Measurements from ENCODE around the gene FAM120AOS.
"Not testable (repeated sequence)": the region's sequence is repeated elsewhere in the genome, so short reads cannot be mapped to it uniquely, and the experiment has no call there.

The FAM120AOS gene

GRCh38 chr9:93466416-93467061 lies 13.2 kb upstream of the FAM120AOS start:
- no peak for DNase-seq

GRCh38 chr9:93465855-93466254 lies 12.5 kb upstream of the FAM120AOS start:
- no peak for DNase-seq

GRCh38 chr9:93464876-93465275 lies 11.5 kb upstream of the FAM120AOS start:
- no peak for DNase-seq

DNA sequence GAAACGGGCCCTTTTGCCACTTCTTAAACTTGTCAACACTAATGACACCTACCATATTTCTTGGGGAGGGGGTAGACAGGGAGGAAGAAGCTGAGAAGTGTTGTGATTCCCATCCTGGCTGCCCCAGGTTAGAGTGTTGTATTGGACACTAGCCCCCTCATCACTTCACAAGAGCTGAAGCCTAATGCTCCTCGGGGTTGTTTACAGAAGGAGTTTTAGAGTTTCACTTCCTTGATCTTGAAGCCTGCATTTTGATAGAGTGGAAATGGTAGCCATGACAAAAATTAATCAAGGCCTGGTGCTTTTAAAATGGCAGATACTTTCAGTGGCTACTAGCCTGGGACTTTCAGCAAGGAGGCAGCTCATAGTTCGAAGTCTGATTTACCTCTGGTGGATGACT lies 11.0 kb upstream of the FAM120AOS start:
- DNase-seq, result no peak

DNA sequence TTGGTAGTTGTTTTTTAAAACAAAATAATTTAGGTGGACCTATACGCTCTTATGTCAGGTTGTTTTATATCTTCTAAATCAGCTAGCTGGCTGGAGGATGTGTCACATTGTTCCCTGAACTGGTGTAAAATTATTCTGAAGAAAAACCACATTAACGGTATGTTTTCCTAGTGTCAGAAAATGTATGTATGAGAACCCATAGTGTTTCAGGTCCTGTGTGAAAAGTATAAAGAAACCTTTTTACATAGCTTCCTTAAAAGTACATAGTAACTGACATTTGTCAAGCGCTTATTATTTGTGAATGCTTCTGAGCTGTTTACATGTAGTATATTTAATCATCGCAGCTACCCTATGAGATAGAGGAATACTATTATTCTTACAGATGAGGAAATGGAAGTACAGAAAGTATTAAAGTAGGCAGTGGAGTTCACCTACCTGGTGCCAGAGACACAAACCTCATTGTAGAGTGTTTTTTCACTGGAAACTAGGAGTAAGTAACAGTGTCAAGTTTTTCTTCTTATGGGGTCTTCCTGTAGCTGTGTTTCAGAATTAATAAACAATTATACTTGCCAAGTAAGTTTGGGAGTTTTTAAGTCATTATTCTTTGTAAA lies 10.4 kb upstream of the FAM120AOS start:
- DNase-seq, result no peak

DNA sequence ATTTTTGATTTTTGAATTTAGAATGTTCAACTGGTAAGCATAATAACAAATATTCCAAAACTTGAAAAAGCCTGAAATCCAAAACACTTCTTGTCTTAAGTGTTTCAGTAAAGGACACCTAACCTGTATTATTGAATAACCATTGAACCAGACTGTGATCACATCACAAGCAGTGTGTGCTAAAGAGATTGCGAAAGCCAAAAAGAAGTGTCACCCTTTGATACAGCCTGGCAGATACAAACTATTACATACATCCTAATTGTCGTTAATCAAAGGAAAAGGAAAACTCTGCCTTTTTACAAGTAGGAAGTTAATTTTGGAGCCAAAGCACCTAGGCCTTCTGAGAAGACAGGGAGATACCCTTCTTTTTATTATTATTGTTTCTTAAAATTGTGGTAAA lies 8.4 kb upstream of the FAM120AOS start:
- DNase-seq, result no peak

DNA sequence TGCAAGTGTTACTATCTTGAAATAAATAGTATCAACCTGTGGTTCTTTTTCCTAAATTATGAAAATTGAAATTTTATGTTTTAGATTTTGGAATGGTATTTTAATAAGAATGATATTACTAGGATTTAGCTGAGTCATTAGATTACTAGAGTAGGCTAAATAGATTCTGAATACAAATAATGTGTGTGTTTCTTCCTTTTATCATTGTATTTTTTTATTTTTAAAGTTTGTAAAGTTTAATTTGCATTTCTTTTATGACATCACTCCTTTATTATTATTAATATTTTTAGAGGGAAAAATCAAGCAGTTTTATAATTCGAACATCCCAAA lies 8.0 kb upstream of the FAM120AOS start:
- no peak for DNase-seq

GRCh38 chr9:93460689-93461413 lies 7.5 kb upstream of the FAM120AOS start:
- no peak for DNase-seq

DNA sequence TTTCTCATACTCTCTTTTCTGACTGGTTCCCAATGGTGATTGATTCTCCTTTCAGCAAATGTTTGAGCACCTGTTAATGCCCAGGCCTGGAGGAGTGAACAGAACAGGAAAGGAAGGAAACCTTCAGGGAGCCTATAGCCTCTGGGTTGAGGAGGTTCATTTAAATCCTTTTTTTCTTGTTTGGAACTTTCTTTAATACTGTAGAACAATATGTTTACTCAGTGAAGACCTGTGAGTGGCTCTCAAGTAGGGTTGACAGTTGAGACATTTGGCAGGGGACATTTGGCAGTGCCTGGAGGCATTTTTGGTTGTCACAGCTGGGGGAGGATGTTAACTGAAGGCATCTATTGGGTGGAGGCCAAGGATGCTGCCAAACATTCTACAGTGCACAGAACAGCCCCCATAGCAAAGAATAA lies 6.1 kb upstream of the FAM120AOS start:
- DNase-seq, result no peak

DNA sequence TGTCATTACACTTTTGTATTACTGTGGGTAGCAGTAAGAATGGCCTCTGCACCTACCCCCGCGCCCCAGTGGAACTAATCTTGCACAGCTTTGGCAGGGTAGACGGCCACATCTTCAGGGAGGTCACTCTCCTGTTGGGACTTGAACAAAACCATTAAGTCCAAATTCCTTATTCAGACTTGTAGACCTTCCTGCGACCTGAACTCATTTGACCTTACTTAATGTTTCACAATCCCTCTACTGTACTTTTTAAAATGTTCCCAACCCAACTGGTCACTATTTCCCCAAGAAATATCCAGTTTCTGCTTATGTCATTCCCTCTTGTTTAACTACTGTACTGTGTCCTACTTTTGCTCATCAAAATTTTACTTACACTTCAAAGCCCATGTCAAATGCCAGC lies 5.3 kb upstream of the FAM120AOS start:
- DNase-seq, result no peak

- DNase-seq, result no peak
These were observed 3.6 kb upstream of the FAM120AOS start for GRCh38 chr9:93457006-93457405.

DNA sequence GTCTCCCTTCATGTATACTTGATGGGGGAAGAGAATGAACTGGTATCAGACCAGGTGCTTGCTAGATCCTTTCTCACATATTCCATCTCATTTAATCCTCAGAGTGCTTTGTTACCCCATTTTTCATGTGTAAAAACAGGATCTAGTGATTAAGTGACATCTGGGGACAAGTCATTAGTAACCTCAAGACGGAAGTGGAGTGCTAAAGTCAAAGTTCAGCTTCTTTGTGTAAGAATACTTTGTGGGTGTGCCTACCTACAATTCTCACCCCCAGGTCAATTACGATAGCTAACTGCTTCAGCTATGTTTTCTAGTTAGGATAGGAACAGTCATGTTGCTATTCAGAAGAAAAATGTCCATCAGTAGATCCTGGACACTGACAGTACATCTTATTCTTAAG lies 3.1 kb upstream of the FAM120AOS start:
- DNase-seq, result no peak

DNA sequence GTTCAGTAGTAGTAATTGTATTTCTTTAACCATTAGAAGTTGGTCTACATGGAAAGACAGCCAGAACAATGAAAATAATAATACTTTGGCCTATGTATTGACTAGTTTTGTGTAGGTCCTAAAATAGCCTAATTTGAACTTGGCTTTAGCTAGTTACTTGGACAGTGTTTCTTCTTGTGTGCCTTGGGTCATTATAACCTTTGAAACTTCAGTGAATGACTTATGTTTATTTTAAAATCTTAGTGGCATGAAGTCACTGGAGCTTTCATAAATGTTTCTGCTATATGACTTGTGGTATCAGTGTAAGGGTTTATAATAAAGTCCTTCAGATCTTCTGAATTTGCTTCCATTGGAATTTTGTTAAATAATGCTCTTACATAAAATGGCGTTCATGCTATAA lies 2.6 kb upstream of the FAM120AOS start:
- DNase-seq, result no peak

DNA sequence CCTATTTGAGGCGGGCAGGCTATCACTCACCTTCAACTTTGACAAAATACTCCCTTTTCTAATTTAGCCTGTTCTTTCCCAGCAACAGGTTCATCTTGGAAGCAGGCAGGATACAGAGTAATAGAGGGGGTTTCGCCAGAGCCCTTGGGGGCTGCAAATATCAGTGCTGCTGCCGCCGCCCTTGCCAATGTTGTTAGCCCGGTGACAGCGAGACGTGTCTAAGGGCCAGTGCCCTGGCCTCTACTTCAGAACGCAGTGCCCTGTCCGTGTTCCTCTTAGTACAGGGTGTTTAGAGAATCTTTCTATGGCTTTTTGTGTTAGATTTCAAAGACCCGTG lies 703 bp downstream of the FAM120AOS start:
- no peak for DNase-seq

DNA sequence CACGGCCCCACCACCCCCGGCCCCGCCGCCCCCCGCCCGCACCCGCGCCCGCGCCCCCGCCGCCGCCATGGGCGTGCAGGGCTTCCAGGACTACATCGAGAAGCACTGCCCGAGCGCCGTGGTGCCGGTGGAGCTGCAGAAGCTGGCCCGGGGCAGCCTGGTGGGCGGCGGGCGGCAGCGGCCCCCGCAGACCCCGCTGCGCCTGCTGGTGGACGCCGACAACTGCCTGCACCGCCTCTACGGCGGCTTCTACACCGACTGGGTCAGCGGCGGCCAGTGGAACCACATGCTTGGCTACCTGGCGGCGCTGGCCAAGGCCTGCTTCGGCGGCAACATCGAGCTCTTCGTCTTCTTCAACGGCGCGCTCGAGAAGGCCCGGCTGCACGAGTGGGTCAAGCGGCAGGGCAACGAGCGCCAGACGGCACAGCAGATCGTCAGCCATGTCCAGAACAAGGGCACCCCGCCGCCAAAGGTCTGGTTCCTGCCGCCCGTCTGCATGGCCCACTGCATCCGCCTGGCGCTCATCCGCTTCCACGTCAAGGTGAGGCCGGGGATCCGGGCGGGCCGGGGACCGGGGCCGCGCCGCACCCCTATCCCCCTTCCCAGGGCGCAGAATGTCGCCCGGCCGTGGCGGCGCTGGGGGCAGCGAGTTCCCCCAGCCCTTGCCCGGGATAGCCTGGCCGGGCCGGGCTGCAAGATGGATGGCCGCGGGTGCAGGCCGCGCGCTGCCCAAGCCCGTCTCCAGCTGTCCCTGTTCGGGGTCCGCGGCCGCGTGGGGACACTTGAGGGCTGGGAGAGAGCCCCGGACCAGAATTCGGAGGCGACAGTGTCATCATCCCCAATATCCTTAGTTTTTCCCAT lies 1.3 kb downstream of the FAM120AOS start:
- DNase-seq, result no peak

DNA sequence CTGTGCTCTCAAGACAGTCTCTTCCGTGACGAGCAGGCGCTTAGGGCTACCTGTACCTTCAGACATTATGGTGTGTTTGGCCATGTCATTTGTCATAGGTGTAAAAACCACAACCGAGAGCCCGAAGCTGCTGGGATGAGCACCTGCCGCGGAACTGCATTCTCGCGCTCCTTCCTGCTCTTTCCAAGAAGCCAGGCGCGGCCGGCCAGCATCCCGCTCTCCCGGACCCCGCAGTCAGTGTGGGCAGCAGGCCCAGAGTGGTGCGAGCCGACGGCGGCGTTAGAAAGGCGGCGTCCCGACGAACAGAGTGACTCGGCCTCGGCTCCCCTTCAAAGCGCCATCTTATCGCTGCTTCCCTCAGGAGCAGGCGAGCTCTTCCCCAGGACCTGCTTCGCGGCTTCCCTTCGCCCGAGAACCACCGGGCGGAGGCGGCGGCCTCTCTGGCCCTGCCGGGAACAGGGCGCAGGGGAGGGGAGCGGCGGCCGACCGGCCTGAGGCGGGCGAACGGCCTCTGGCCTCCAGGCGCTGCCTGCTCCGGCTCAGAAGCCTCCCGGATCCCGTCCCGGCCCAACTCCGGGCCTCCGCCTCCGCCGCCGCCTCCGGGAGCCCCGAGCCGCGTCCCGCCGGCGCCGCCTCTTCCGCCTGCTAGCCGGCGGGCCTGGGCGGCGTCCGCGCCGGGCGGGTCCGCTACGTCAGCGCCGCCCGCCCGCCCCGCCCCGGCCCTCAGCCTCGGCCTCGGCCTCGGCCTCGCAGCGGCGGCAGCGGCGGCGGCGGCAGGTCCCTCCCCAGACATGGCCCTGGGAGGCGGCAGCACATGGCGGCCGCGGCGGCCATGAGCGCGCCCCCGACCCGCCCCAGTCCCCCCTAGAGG lies 2.2 kb downstream of the FAM120AOS start, which contains the start of gene FAM120A:
Gene FAM120A, plus strand, starts transcription at position 741 of the 871 bp plus-strand sequence. CDS start 231 bp downstream, outside the sequence.
- DNase-seq, result no peak

DNA sequence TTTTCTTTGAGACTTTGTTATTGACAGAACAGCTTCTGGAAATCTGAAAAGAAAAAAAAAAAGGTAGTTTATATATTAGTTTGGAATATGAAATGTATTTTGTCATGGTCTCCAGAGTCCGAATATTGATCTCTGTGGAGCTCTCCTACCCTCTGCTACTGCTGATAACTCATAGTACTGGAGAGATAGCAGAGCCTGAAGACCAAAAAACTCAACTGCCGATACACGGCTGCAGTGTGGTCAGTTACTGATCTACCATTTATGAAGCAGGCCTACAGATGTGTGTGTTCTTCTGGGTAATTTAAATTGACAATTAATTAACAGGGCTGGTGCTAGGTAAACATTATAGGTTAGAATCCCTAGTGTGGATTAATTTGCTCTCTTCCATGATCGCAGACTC lies 5.7 kb downstream of the FAM120AOS start:
- no peak for DNase-seq

DNA sequence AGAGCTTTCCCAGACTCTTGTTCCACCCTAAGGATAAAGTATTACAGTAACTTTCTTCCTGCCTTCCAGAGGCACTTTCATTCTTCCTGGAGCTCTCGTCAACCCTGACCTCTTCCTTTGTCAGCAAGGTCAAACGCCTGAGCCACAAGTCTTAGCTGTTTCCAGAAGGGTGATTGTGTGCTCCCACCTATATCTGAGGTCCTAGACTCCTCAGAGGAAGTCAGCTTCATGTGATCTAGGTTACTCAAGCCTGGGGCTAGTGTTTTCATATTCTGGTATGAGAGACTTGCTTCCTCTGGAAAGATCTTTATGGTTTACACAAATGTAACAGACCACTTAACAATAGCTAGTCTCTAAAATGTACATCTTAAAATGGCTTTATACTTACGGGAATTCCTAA lies 7.3 kb downstream of the FAM120AOS start:
- no peak for DNase-seq

- DNase-seq, result no peak
These were observed 12.3 kb downstream of the FAM120AOS start for GRCh38 chr9:93440896-93441580.

DNA sequence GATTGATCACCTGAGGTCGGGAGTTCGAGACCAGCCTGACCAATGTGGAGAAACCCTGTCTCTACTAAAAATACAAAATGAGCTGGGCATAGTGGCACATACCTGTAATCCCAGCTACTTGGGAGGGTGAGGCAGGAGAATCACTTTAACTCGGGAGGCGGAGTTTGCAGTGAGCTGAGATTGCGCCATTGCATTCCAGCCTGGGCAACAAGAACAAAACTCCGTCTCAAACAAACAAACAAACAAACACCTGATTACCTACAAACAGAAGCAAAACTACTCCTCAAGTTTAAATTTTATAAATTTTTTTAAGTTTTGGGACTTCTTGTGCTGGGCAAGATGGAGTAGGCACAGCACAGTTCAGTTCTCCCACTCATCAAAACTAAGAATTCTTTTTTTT lies 14.1 kb downstream of the FAM120AOS start:
- DNase-seq, result not testable (repeated sequence)

- no peak for DNase-seq
These were observed 15.4 kb downstream of the FAM120AOS start for GRCh38 chr9:93437996-93438395.

Measured in NCI-H524 treated with DMSO at 0.1 percent for 48 hours (cell line).